ENCODE measurements around the gene ST8SIA2.

Gene ST8SIA2

GRCh38 chr15:92499731-92500530 lies 106.2 kb downstream of the ST8SIA2 start:
- DNase-seq: no peak

- DNase-seq: no peak
Measured at GRCh38 chr15:92502336-92502735, 108.7 kb downstream of the ST8SIA2 start.

GRCh38 chr15:92502930-92503857 lies 109.5 kb downstream of the ST8SIA2 start:
- DNase-seq: no peak

- DNase-seq: no peak
Measured at GRCh38 chr15:92503889-92504288, 110.2 kb downstream of the ST8SIA2 start.

- DNase-seq: no peak
Measured at GRCh38 chr15:92505611-92506010, 111.9 kb downstream of the ST8SIA2 start.

GRCh38 chr15:92506506-92506905 lies 112.8 kb downstream of the ST8SIA2 start:
- no peak for DNase-seq

- no peak for DNase-seq
Measured at GRCh38 chr15:92510163-92510882, 116.6 kb downstream of the ST8SIA2 start.
